HUDEP-2 (cell line): ENCODE data around the gene CCDC66.
A peak's percentile ranks its signal among the peaks of the same experiment; 100 is the strongest.
"Not testable (repeated sequence)": the region's sequence is repeated elsewhere in the genome, so short reads cannot be mapped to it uniquely, and the experiment has no call there.

ENCODE experiments used
- DNase-seq, 76 experiments: peaks; one replicate each; lab custom pipeline; 2025; ENCODE audit not compliant: unreplicated experiment in 76 of 76; lab: John Stamatoyannopoulos, UW

Gene CCDC66

GRCh38 chr3:56556908-56557830 lies at the start of gene CCDC66:
TSS of gene CCDC66 (plus strand) at chr3:56557175. CDS start at chr3:56557243, 68 bp downstream.
- peak; percentile 35 to 93 (median 87) for DNase-seq

- no peak for DNase-seq
Measured at GRCh38 chr3:56519641-56520040, 37.3 kb upstream of the CCDC66 start.

GRCh38 chr3:56522374-56522773 lies 34.6 kb upstream of the CCDC66 start:
- DNase-seq: no peak

GRCh38 chr3:56525291-56525690 lies 31.7 kb upstream of the CCDC66 start:
- DNase-seq: no peak

DNA sequence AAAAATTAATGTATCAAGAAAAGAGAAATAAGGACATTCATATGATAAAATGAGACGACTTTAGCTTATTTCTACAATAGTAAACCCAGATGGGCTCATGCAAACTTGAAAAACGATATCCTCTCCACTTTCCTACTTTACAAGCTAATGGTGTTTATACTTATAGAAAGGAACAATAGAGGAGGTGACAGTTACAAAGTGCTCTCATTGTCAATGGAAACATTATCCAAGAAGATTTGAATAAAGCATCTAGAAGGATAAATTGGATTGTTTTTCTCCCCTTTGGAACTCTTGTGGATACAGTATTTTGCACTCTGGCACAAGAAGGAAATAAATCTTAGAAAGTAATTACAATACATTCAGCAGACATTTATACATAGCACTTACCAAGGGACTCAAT lies 20.2 kb upstream of the CCDC66 start:
- no peak for DNase-seq

DNA sequence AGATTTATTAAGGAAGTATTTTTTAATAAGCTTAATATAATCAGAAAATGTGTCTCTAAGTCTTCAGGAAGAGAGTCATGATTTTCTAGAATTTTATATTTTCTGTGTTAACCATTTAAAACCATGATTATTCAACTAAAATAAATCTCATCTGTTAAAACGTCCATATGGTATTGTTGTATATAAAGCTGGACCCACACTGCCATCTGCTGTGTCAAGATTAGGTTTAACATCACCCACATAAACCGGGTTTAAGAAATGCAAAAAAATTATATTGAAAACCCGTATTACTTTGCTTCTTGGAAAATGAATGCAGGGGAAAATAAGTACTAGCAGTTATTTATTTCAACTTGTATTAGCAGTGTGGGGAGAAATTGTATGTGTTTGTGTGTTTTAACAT lies 9.5 kb upstream of the CCDC66 start:
- no peak for DNase-seq

- DNase-seq: no peak
Measured at GRCh38 chr3:56557831-56558170, 826 bp downstream of the CCDC66 start.

GRCh38 chr3:56573501-56573900 lies 16.5 kb downstream of the CCDC66 start:
- peak in 1 of 76 experiments; percentile 21 for DNase-seq

DNA sequence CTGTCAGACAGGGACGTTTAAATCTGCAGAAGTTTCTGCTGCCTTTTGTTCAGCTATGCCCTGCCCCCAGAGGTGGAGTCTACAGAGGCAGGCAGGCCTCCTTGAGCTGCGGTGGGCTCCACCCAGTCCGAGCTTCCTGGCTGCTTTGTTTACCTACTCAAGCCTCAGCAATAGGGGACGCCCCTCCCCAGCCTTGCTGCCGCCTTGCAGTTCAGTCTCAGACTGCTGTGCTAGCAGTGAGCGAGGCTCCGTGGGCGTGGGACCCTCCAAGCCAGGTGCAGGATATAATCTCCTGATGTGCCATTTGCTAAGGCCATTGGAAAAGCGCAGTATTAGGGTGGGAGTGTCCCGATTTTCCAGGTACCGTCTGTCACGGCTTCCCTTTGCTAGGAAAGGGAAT lies 25.0 kb downstream of the CCDC66 start:
- DNase-seq: not testable (repeated sequence)

DNA sequence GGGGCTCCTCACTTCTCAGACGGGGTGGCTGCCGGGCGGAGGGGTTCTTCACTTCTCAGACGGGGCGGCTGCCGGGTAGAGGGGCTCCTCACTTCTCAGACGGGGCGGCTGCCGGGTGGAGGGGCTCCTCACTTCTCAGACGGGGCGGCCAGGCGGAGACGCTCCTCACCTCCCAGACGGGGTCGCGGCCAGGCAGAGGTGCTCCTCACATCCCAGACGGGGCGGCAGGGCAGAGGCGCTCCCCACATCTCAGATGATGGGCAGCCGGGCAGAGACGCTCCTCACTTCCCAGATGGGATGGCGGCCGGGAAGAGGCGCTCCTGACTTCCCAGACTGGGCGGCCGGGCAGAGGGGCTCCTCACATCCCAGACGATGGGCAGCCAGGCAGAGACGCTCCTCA lies 27.3 kb downstream of the CCDC66 start:
- not testable (repeated sequence) for DNase-seq

- DNase-seq: no peak
Measured at GRCh38 chr3:56590814-56591213, 33.8 kb downstream of the CCDC66 start.

DNA sequence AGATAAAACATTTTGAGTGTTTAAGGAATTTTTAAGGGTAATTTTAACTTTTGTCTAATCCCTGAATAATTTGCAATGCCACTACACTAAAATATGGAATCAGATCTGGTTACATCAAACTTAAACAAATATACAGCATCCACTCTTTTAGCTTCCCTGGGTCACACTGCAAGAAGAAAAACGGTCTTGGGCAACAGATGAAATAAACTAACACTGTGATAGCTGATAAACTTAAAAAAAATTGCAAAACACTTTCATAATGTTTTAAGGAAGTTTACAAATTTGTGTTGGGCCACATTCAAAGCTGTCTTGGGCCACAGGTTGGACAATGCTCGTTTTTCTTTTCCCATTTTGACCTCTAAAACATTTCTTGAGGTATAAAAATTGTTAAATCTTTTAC lies 34.3 kb downstream of the CCDC66 start:
- no peak for DNase-seq

- no peak for DNase-seq
Measured at GRCh38 chr3:56593455-56594158, 36.6 kb downstream of the CCDC66 start.

DNA sequence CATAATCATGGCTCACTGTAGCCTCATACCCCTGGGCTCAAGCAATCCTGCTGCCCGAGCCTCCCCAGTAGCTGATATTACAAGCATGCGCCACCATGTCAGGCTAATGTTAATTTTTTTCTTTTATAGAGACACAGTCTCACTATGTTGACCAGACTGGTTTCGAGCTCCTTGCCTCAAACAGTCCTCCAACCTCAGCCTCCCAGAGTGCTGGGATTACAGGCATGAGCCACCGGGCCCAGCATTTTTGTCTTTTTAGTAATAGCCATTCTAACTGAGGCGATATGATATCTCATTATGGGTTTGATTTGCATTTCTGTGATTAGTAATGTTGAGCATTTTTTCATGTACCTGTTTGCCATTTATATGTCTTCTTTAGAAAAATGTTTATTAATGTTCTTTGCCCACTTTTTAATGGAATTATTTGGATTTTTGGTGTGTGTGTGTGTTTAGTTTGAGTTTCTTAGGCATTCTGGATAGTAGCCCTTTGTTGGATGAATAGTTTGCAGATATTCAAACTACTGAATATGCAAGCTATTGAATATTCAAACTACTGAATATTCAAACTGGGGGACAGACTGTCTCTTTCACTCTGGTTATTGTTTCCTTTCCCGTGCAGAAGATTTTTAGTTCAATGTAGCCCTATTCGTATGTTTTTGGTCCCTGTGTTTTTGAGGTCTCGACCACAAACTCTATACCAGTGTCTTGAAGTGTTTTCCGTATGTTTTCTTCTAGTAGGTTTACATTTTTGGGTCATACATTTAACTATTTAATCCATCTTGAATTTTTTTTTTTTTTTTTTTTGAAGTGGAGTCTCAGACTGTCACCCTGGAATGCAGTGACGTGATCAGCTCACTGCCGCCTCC lies 39.2 kb downstream of the CCDC66 start:
- no peak for DNase-seq

DNA sequence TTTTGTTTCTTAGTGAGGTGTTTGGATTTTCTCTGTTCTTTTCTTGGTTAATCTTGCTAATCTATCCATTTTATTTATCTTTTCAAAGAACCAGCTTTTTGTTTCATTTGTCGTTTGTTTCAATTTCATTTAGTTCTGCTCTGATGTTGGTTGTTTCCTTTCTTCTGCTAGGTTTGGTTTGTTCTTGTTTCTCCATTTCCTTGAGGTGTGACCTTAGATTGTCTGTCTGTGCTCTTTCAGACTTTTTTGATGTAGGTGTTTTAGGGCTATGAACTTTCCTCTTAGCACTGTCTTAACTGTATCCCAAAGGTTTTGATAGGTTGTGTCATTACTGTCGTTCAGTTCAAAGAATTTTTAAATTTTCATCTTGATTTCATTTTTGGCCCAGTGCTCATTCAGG lies 51.5 kb downstream of the CCDC66 start:
- not testable (repeated sequence) for DNase-seq

DNA sequence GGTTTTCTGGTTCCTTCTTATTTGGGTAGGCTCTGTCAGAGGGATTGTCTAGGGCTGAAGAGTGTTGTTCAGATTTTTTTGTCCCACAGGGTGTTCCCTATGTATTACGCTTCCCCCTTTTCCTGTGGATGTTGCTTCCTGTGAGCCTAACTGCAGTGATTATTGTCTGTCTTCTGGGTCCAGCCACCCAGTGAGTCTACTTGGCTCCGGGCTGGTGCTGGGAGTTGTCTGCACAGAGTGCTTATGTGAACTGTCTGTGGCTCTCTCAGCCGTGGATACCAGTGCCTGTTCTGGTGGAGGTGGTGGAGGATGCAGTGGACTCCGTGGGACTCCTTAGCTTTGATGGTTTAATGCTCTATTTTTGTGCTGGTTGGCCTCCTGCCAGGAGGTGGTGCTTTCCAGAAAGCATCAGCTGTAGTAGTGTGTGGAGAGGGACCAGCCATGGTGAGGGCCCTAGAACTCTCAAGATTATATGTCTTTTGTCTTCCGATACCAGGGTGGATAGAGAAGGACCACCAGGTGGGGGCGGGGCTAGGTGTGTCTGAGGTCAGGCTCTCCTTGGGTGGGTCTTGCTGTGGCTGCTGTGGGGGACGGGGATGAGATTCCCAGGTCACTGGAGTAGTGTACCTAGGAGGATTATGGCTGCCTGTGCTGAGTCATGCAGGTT lies 53.8 kb downstream of the CCDC66 start:
- no peak for DNase-seq

DNA sequence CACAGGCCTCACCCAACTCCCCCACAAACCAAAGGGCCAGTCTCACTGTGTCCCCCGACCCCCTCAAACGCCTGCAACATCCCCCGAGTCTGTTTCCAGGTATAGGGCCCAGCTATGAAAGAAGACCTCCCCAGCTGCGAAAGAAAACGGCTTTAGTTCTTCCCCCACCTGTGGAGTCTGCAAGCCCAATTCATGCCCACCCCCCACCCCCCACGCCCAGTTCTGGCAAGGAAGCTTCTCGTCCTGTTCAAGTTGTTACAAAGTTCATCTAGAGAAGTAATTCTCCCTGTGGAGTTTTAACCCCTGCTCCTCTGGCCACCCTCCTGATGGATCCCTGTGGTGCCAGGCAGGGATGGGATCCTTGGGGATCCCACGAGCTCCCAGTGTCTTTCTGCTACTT lies 54.4 kb downstream of the CCDC66 start:
- DNase-seq: no peak

DNA sequence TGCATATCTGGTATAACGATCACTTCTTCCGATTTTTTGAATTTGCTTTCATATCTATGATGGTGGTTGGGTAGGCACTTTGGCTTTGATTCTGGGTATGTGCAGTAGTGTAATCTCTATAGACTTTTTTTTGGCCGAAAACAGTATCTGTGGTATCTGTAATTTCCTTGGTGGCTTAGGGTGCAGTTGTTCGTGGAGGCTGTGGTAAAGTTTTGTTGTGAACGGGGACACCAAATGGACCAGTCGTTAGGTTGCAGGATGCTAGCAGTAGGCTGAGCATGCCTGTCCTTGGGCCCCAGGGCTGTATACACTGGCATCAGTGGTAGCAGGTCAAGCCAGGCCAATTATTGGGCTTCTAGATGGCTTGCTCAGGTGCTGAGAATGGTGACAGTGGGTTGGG lies 55.2 kb downstream of the CCDC66 start:
- DNase-seq: no peak

GRCh38 chr3:56613016-56613415 lies 56.0 kb downstream of the CCDC66 start:
- no peak for DNase-seq

- DNase-seq: no peak
Measured at GRCh38 chr3:56616478-56617006, 59.6 kb downstream of the CCDC66 start.
